ENCODE measurements around the gene ARHGDIB.
A peak's percentile ranks its signal among the peaks of the same experiment; 100 is the strongest.

Gene ARHGDIB

GRCh38 chr12:14961466-14962152 is at the start of gene ARHGDIB:
TSS of gene ARHGDIB (minus strand) at chr12:14961601. CDS start at chr12:14950712, 10,889 bp downstream.
- H3K36me3 Mint-ChIP-seq: peaks cover 2% of the 10 kb centered on the region
- peak within 1 kb of the TSS; percentile 98 for H3K27ac Mint-ChIP-seq
- H3K9me3 Mint-ChIP-seq: peaks cover 5% of the 10 kb centered on the region
- peak within 1 kb of the TSS; percentile 100 for H3K4me3 Mint-ChIP-seq
- peaks cover 81% of the 10 kb centered on the region for H3K4me1 Mint-ChIP-seq
- H3K27me3 Mint-ChIP-seq: no peaks in the 10 kb centered on the region

- peaks cover 19% of the 10 kb centered on the region for H3K27me3 Mint-ChIP-seq
- no peak overlapping the region for H3K4me3 Mint-ChIP-seq
- H3K27ac Mint-ChIP-seq: no peak overlapping the region
Observed at GRCh38 chr12:15011162-15011561, 49.8 kb upstream of the ARHGDIB start.

GRCh38 chr12:15007551-15007950 is 46.1 kb upstream of the ARHGDIB start:
- no peak overlapping the region for H3K27ac Mint-ChIP-seq

More at GRCh38 chr12:15011162-15011561, 49.8 kb upstream of the ARHGDIB start:
- no peaks in the 10 kb centered on the region for H3K9me3 Mint-ChIP-seq
- H3K36me3 Mint-ChIP-seq: peaks cover 1% of the 10 kb centered on the region
- no peaks in the 10 kb centered on the region for H3K4me1 Mint-ChIP-seq

GRCh38 chr12:15005064-15005463 is 43.7 kb upstream of the ARHGDIB start:
- Mint-ChIP-seq H3K27ac (no peak overlapping the region), H3K4me1 (no peaks in the 10 kb centered on the region), H3K27me3 (peaks cover 22% of the 10 kb centered on the region), H3K36me3 (peaks cover 1% of the 10 kb centered on the region), H3K9me3 (no peaks in the 10 kb centered on the region), H3K4me3 (no peak overlapping the region)

More at GRCh38 chr12:15007551-15007950, 46.1 kb upstream of the ARHGDIB start:
- no peaks in the 10 kb centered on the region for H3K4me1 Mint-ChIP-seq
- H3K27me3 Mint-ChIP-seq: peaks cover 22% of the 10 kb centered on the region
- H3K4me3 Mint-ChIP-seq: no peak overlapping the region
- no peaks in the 10 kb centered on the region for H3K9me3 Mint-ChIP-seq
- peaks cover 1% of the 10 kb centered on the region for H3K36me3 Mint-ChIP-seq

- Mint-ChIP-seq H3K27me3 (peaks cover 20% of the 10 kb centered on the region), H3K36me3 (no peaks in the 10 kb centered on the region), H3K4me3 (no peak overlapping the region), H3K4me1 (no peaks in the 10 kb centered on the region), H3K9me3 (no peaks in the 10 kb centered on the region), H3K27ac (no peak overlapping the region)
Observed at GRCh38 chr12:15004421-15004820, 43.0 kb upstream of the ARHGDIB start.

GRCh38 chr12:15001733-15002382 is 40.5 kb upstream of the ARHGDIB start:
- H3K36me3 Mint-ChIP-seq: no peaks in the 10 kb centered on the region
- H3K9me3 Mint-ChIP-seq: no peaks in the 10 kb centered on the region
- H3K4me3 Mint-ChIP-seq: no peak overlapping the region
- no peaks in the 10 kb centered on the region for H3K4me1 Mint-ChIP-seq
- H3K27me3 Mint-ChIP-seq: peaks cover 6% of the 10 kb centered on the region
- no peak overlapping the region for H3K27ac Mint-ChIP-seq

GRCh38 chr12:15000575-15000974 is 39.2 kb upstream of the ARHGDIB start:
- Mint-ChIP-seq H3K27me3 (peaks cover 3% of the 10 kb centered on the region), H3K27ac (no peak overlapping the region), H3K9me3 (no peaks in the 10 kb centered on the region), H3K4me1 (peaks cover 3% of the 10 kb centered on the region), H3K36me3 (no peaks in the 10 kb centered on the region), H3K4me3 (no peak overlapping the region)

GRCh38 chr12:14999695-15000365 is 38.4 kb upstream of the ARHGDIB start:
- H3K27me3 Mint-ChIP-seq: peaks cover 3% of the 10 kb centered on the region
- no peak overlapping the region for H3K4me3 Mint-ChIP-seq
- H3K9me3 Mint-ChIP-seq: no peaks in the 10 kb centered on the region
- no peak overlapping the region for H3K27ac Mint-ChIP-seq
- peaks cover 10% of the 10 kb centered on the region for H3K4me1 Mint-ChIP-seq
- no peaks in the 10 kb centered on the region for H3K36me3 Mint-ChIP-seq

GRCh38 chr12:14999021-14999694 is 37.8 kb upstream of the ARHGDIB start:
- peaks cover 17% of the 10 kb centered on the region for H3K4me1 Mint-ChIP-seq
- no peaks in the 10 kb centered on the region for H3K27me3 Mint-ChIP-seq
- H3K4me3 Mint-ChIP-seq: no peak overlapping the region
- no peak overlapping the region for H3K27ac Mint-ChIP-seq
- H3K9me3 Mint-ChIP-seq: no peaks in the 10 kb centered on the region
- no peaks in the 10 kb centered on the region for H3K36me3 Mint-ChIP-seq

- Mint-ChIP-seq H3K9me3 (no peaks in the 10 kb centered on the region), H3K4me1 (peaks cover 28% of the 10 kb centered on the region), H3K27ac (no peak overlapping the region), H3K27me3 (no peaks in the 10 kb centered on the region), H3K4me3 (no peak overlapping the region), H3K36me3 (no peaks in the 10 kb centered on the region)
Observed at GRCh38 chr12:14997998-14998397, 36.6 kb upstream of the ARHGDIB start.

- no peak overlapping the region for H3K4me3 Mint-ChIP-seq
- peak overlapping the region; percentile 49 for H3K27ac Mint-ChIP-seq
- H3K9me3 Mint-ChIP-seq: no peaks in the 10 kb centered on the region
- H3K4me1 Mint-ChIP-seq: peaks cover 29% of the 10 kb centered on the region
- H3K27me3 Mint-ChIP-seq: no peaks in the 10 kb centered on the region
- H3K36me3 Mint-ChIP-seq: no peaks in the 10 kb centered on the region
Observed at GRCh38 chr12:14995583-14996425, 34.4 kb upstream of the ARHGDIB start.

GRCh38 chr12:14994610-14995009 is 33.2 kb upstream of the ARHGDIB start:
- Mint-ChIP-seq H3K36me3 (no peaks in the 10 kb centered on the region), H3K4me1 (peaks cover 29% of the 10 kb centered on the region), H3K27me3 (no peaks in the 10 kb centered on the region), H3K9me3 (no peaks in the 10 kb centered on the region), H3K27ac (peak overlapping the region; percentile 81), H3K4me3 (peak overlapping the region; percentile 50)

- Mint-ChIP-seq H3K27me3 (no peaks in the 10 kb centered on the region), H3K36me3 (no peaks in the 10 kb centered on the region), H3K4me3 (no peak overlapping the region), H3K4me1 (peaks cover 29% of the 10 kb centered on the region), H3K9me3 (no peaks in the 10 kb centered on the region), H3K27ac (no peak overlapping the region)
Observed at GRCh38 chr12:14993537-14994266, 32.3 kb upstream of the ARHGDIB start.

GRCh38 chr12:14993117-14993516 is 31.7 kb upstream of the ARHGDIB start:
- no peaks in the 10 kb centered on the region for H3K36me3 Mint-ChIP-seq
- peaks cover 29% of the 10 kb centered on the region for H3K4me1 Mint-ChIP-seq
- H3K27me3 Mint-ChIP-seq: no peaks in the 10 kb centered on the region
- no peak overlapping the region for H3K4me3 Mint-ChIP-seq
- no peak overlapping the region for H3K27ac Mint-ChIP-seq
- H3K9me3 Mint-ChIP-seq: no peaks in the 10 kb centered on the region

All from activated naive CD4-positive, alpha-beta T cell treated with anti-CD3 and anti-CD28 coated beads, Interleukin-2, amount 50 U/mL, for 24 hours (primary cell).